Measurements from ENCODE around the gene CCDC198. TPM values are rescaled to one million over a fixed set of nuclear protein-coding genes. Genes with fewer than 3 reads are reported as not detected.

The CCDC198 gene
- total RNA-seq (2014; rRNA removed; shearing (Covaris generic)) = not detected in 2 replicates

- no peak within 1 kb of the TSS for H3K4me3 ChIP-seq (ENCODE audit: insufficient read depth, low read depth, low read length)
- no peaks in the 10 kb centered on the region for H3K27me3 ChIP-seq (ENCODE audit: control insufficient read depth, insufficient read depth, low read length)
- H3K36me3 ChIP-seq (replicated peaks; ENCODE audit: control insufficient read depth, insufficient read depth, low read length) = no peaks in the 10 kb centered on the region
- no peak for DNase-seq
These were observed at the start of gene CCDC198 for GRCh38 chr14:57493467-57494181. CCDC198 (minus strand) TSS chr14:57493857; CDS start chr14:57493715, 142 bp downstream.

GRCh38 chr14:57533214-57533613, 39.6 kb upstream of the CCDC198 start:
- no peaks in the 10 kb centered on the region for H3K36me3 ChIP-seq (replicated peaks; ENCODE audit: control insufficient read depth, insufficient read depth, low read length)
- no peak overlapping the region for H3K4me3 ChIP-seq (ENCODE audit: insufficient read depth, low read depth, low read length)
- no peaks in the 10 kb centered on the region; the same call in 1 of the 2 replicates for H3K27me3 ChIP-seq (ENCODE audit: control insufficient read depth, insufficient read depth, low read length)
- peak; percentile 10 for DNase-seq

- Histone ChIP-seq H3K27me3 (ENCODE audit: control insufficient read depth, insufficient read depth, low read length) (no peaks in the 10 kb centered on the region; the same call in 1 of the 2 replicates), H3K36me3 (replicated peaks; ENCODE audit: control insufficient read depth, insufficient read depth, low read length) (no peaks in the 10 kb centered on the region), H3K4me3 (ENCODE audit: insufficient read depth, low read depth, low read length) (no peak overlapping the region)
- DNase-seq = no peak
These were observed 36.9 kb upstream of the CCDC198 start for GRCh38 chr14:57530571-57530970.

- DNase-seq = peak; percentile 24
- H3K27me3 ChIP-seq (ENCODE audit: control insufficient read depth, insufficient read depth, low read length) = no peaks in the 10 kb centered on the region
- H3K4me3 ChIP-seq (ENCODE audit: insufficient read depth, low read depth, low read length) = no peak overlapping the region
These were observed 33.3 kb upstream of the CCDC198 start for GRCh38 chr14:57526942-57527341.

GRCh38 chr14:57519043-57519442, 25.4 kb upstream of the CCDC198 start:
- no peak overlapping the region for H3K4me3 ChIP-seq (ENCODE audit: insufficient read depth, low read depth, low read length)
- no peaks in the 10 kb centered on the region for H3K27me3 ChIP-seq (ENCODE audit: control insufficient read depth, insufficient read depth, low read length)
- H3K36me3 ChIP-seq (replicated peaks; ENCODE audit: control insufficient read depth, insufficient read depth, low read length) = no peaks in the 10 kb centered on the region
- no peak for DNase-seq

More at GRCh38 chr14:57526942-57527341, 33.3 kb upstream of the CCDC198 start:
- H3K36me3 ChIP-seq (replicated peaks; ENCODE audit: control insufficient read depth, insufficient read depth, low read length) = no peaks in the 10 kb centered on the region

GRCh38 chr14:57512220-57512619, 18.6 kb upstream of the CCDC198 start:
- no peak for DNase-seq
- no peaks in the 10 kb centered on the region for H3K36me3 ChIP-seq (replicated peaks; ENCODE audit: control insufficient read depth, insufficient read depth, low read length)
- no peak overlapping the region for H3K4me3 ChIP-seq (ENCODE audit: insufficient read depth, low read depth, low read length)
- H3K27me3 ChIP-seq (ENCODE audit: control insufficient read depth, insufficient read depth, low read length) = no peaks in the 10 kb centered on the region

GRCh38 chr14:57508756-57509155, 15.1 kb upstream of the CCDC198 start:
- Histone ChIP-seq H3K4me3 (ENCODE audit: insufficient read depth, low read depth, low read length) (no peak overlapping the region), H3K36me3 (replicated peaks; ENCODE audit: control insufficient read depth, insufficient read depth, low read length) (no peaks in the 10 kb centered on the region), H3K27me3 (ENCODE audit: control insufficient read depth, insufficient read depth, low read length) (no peaks in the 10 kb centered on the region)
- no peak for DNase-seq

GRCh38 chr14:57502586-57503254, 9.1 kb upstream of the CCDC198 start:
- no peaks in the 10 kb centered on the region for H3K36me3 ChIP-seq (replicated peaks; ENCODE audit: control insufficient read depth, insufficient read depth, low read length)
- DNase-seq = no peak
- no peaks in the 10 kb centered on the region for H3K27me3 ChIP-seq (ENCODE audit: control insufficient read depth, insufficient read depth, low read length)

GRCh38 chr14:57501039-57501557, 7.4 kb upstream of the CCDC198 start:
- no peak for DNase-seq
- Histone ChIP-seq H3K27me3 (ENCODE audit: control insufficient read depth, insufficient read depth, low read length) (no peaks in the 10 kb centered on the region), H3K4me3 (ENCODE audit: insufficient read depth, low read depth, low read length) (no peak overlapping the region), H3K36me3 (replicated peaks; ENCODE audit: control insufficient read depth, insufficient read depth, low read length) (no peaks in the 10 kb centered on the region)

More at GRCh38 chr14:57502586-57503254, 9.1 kb upstream of the CCDC198 start:
- H3K4me3 ChIP-seq (ENCODE audit: insufficient read depth, low read depth, low read length) = no peak overlapping the region

GRCh38 chr14:57498659-57499058, 5.0 kb upstream of the CCDC198 start:
- H3K4me3 ChIP-seq (ENCODE audit: insufficient read depth, low read depth, low read length) = no peak overlapping the region
- no peaks in the 10 kb centered on the region for H3K36me3 ChIP-seq (replicated peaks; ENCODE audit: control insufficient read depth, insufficient read depth, low read length)
- no peak for DNase-seq
- H3K27me3 ChIP-seq (ENCODE audit: control insufficient read depth, insufficient read depth, low read length) = no peaks in the 10 kb centered on the region

GRCh38 chr14:57498035-57498434, 4.4 kb upstream of the CCDC198 start:
- no peak overlapping the region for H3K4me3 ChIP-seq (ENCODE audit: insufficient read depth, low read depth, low read length)
- no peaks in the 10 kb centered on the region for H3K36me3 ChIP-seq (replicated peaks; ENCODE audit: control insufficient read depth, insufficient read depth, low read length)
- no peak for DNase-seq
- no peaks in the 10 kb centered on the region for H3K27me3 ChIP-seq (ENCODE audit: control insufficient read depth, insufficient read depth, low read length)

GRCh38 chr14:57495416-57495815, 1.8 kb upstream of the CCDC198 start:
- H3K27me3 ChIP-seq (ENCODE audit: control insufficient read depth, insufficient read depth, low read length) = no peaks in the 10 kb centered on the region
- no peaks in the 10 kb centered on the region for H3K36me3 ChIP-seq (replicated peaks; ENCODE audit: control insufficient read depth, insufficient read depth, low read length)
- no peak for DNase-seq
- H3K4me3 ChIP-seq (ENCODE audit: insufficient read depth, low read depth, low read length) = no peak overlapping the region

GRCh38 chr14:57492859-57493258, 798 bp downstream of the CCDC198 start:
- Histone ChIP-seq H3K36me3 (replicated peaks; ENCODE audit: control insufficient read depth, insufficient read depth, low read length) (no peaks in the 10 kb centered on the region), H3K27me3 (ENCODE audit: control insufficient read depth, insufficient read depth, low read length) (no peaks in the 10 kb centered on the region), H3K4me3 (ENCODE audit: insufficient read depth, low read depth, low read length) (no peak overlapping the region)
- no peak for DNase-seq

GRCh38 chr14:57491640-57492039, 2.0 kb downstream of the CCDC198 start:
- H3K4me3 ChIP-seq (ENCODE audit: insufficient read depth, low read depth, low read length) = no peak overlapping the region

GRCh38 chr14:57487771-57488170, 5.9 kb downstream of the CCDC198 start:
- no peak overlapping the region for H3K4me3 ChIP-seq (ENCODE audit: insufficient read depth, low read depth, low read length)
- no peaks in the 10 kb centered on the region for H3K27me3 ChIP-seq (ENCODE audit: control insufficient read depth, insufficient read depth, low read length)
- DNase-seq = no peak

More at GRCh38 chr14:57491640-57492039, 2.0 kb downstream of the CCDC198 start:
- DNase-seq = no peak
- Histone ChIP-seq H3K36me3 (replicated peaks; ENCODE audit: control insufficient read depth, insufficient read depth, low read length) (no peaks in the 10 kb centered on the region), H3K27me3 (ENCODE audit: control insufficient read depth, insufficient read depth, low read length) (no peaks in the 10 kb centered on the region)

More at GRCh38 chr14:57487771-57488170, 5.9 kb downstream of the CCDC198 start:
- no peaks in the 10 kb centered on the region for H3K36me3 ChIP-seq (replicated peaks; ENCODE audit: control insufficient read depth, insufficient read depth, low read length)
